ENCODE results near the gene MOV10L1.

The MOV10L1 gene

DNA sequence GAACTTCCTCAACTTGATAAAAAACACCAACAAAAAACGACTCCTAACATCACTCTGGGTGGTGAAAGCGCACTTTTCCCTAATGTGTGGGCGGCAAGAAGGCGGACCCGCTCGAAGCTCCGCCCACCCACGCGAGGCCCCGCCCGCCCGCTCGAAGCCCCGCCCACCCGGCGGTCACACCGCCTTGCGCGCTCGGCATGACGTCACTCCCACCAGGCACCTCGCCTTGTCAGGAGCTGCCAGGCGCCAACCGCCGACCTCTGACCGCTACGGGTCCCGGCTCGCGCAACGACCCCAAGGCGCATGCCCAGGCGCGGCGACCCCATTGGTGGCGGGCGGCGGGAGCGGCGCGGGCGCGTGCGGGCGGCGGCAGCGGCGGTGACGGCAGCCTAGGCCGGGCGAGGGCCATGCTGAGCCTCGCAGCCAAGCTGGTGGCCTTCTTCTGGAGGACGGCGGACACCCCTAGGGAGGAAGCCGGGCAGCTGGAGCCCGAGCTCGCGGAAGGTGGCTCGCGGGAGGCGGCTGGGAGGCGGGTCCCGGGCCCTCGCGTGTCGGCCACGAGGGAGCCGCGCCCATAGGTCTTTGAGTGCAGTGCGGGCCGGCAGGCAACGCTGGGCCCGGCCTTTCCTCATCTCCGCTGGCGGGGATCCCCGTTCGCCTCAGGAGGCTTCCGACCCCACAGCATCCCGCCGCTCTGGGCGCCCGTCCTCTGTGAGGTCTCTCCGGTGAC, at the start of gene MOV10L1:
Gene MOV10L1 (plus strand): TSS at position 325 of the 730 bp plus-strand sequence. CDS start 83 bp downstream, at position 408.
- no peak for DNase-seq

DNA sequence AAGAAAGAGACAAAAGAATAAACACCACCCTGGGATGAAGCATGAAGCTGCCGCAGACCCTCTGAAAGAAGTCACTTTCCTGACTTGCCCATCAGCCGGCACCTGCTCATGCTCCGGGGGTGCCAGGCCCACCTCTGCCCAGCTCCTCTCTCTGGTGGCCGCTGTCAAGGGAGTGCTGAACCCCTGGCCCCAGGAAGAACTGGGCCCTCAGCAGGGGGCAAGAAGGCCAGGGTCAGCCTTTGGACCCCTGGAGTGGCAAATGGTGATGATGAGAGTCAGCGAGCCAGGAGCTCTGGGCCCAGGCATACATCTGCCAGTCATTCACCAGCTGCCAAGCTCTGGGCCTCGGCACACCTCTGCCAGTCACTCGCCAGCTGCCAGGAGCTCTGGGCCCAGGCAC, 49.1 kb upstream of the MOV10L1 start:
- DNase-seq = no peak

- DNase-seq = no peak
Observed at GRCh38 chr22:50041361-50042065, 48.3 kb upstream of the MOV10L1 start.

DNA sequence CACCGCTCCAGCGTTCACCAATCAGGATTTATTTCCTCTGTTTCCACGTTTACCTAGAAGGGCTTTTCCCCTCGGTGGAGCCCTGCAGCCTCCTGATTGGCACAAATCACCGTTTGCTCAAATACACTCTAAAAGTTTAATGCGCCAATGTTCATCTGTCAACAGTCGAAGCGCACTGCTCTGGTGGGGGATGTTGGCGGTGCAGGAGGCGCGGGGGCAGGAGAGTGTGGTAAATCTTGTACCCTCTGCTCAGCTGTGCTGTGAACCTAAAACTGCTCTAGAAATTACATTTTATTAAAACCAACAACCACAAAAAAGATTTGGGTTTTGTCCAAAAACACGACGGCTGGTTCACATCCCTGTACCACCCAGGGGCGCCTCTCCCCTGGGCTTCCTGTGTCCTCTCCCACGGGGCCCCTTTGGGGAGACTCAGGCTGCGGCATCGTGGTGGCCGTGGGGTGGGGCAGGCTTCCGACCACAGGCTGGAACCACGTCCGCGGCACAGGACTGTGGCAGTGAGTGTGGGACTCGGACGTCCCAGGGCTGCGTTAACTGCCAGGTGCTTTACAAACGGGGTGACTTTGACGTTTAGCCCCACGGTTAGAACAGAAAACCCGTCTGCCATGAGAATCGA, 45.2 kb upstream of the MOV10L1 start:
- no peak for DNase-seq

DNA sequence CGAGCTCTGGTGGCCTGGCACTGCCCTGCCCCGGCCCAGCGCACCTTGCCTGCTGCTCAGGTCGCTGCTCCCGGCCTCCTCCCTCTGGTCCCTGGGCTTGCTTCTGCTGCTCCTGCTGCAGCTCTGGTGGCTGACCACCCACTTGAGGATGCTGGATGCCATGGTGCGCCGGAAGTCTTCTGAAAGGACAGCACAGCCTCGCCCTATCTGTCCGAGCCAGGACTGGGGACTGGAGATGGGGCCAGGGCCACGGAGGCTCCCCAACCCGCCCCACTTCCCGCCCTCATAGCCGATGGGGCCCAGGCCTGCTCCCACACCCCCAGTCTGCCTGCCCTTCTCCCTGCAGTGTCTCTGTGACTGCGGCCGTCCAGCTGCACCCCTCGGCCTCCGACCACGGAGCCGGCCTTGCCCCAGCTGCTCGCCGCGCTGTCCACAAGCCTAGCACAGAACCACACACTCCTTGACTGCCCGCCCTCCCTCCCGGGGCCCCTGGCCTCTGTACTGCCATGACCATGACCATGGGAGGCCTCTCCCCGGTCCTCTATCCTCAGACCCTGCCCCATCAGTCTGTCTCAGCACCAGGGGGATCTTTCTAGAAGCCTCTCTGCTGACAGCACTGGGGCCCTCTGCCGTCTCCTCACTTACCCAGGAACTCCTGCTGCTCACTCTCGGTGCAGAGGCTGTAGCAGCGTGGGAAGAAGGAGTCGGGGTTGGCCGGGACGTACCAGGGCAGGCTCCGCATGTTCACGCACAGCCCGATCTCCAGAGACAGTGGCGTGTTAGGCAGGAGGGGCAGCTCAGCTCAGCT, 44.4 kb upstream of the MOV10L1 start:
- no peak for DNase-seq

DNA sequence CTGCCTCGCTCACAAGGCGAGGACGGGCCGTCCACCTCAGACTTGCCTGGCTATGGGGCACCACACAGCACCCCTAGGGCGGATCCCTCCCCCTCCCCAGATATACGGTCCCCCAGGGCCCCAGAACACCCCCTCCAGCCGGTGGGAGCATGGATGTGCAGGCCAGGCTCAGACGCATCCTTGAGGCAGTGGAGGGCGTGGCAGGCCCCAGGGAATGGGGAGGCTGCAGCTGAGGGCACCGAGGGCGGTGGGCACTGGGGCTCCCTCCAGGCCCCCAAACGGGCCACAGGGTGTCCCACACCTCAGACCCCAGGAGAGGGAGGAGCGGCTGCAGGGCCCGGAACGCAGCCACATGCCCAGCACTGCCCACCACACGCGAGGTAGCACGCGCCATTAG, 43.8 kb upstream of the MOV10L1 start:
- no peak for DNase-seq

DNA sequence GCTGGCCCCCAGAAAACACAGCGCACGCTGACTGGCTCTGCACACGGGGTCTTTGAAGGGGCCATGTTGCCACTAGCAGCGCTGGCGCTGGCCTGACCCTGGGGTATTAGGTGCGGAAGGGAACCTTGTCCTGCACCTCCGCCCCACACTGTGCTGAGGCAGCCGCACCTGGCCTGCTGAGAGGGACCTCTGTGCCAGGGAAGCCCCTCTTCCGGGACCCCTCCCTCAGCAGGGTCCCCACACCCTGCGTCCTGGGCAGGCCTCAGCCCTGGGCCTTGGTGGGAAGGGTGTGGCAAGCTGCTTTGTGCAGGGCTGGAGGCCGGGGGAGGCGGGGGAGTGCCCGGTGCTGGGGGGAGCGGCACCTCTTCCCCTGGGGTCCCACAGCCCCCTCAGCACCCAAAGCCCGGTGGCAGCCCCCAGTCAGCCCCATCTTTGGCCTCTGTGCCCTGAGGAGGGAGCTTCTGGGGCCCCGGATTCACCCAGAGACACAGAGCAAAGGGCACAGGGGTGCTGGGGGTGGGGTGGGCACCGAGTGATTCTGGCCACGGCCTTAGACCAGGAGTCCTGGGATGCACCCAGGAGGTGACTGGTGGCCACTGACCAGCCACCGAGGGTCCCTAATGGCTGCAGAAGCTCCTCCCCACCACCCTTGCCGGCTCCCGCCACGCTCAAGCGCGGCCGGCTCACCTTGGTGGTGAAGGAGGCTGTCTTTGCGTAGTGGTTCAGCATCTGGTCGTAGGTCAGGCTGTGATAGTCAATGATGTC, 43.1 kb upstream of the MOV10L1 start:
- DNase-seq = no peak

DNA sequence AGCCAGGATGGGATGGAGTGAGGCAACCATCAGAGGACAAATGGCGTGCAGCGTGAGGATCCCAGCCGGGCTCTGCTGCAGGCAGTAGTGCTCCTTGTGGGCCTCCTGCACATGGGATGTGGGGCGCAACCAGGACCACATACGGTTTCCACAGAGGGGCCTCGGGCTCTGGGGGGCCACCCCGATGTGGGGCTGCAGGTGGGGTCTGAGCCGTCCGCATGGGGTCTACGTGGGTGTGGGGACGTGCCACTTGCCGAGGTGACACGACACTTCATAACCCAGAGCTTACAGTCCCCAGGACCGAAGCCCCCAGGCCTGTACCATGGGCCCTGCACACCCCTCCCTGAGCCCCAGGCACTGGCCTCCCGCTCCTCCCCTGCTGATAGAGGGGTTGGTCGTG, 42.5 kb upstream of the MOV10L1 start:
- no peak for DNase-seq

- DNase-seq = no peak
Observed at GRCh38 chr22:50048061-50048765, 41.6 kb upstream of the MOV10L1 start.

DNA sequence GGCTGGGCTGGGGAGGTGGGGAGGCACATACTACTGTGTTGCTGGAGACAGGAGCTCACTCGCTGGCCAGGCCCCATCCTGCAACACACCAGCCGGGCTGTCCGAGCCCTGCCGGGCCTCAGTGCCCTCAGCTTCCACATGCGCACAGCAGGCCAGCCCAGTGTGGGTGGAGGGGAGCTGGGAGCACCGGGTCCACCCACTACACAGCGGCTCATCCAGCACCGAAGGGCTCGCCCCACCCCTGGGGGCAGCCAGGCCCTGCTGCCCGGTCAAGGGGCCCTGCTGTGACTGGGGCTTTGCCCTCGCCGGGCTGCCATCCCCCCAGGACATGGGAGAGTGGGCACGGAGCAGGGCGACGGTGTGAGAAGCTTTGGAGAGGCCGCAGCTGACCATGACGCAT, 41.0 kb upstream of the MOV10L1 start:
- DNase-seq = no peak

DNA sequence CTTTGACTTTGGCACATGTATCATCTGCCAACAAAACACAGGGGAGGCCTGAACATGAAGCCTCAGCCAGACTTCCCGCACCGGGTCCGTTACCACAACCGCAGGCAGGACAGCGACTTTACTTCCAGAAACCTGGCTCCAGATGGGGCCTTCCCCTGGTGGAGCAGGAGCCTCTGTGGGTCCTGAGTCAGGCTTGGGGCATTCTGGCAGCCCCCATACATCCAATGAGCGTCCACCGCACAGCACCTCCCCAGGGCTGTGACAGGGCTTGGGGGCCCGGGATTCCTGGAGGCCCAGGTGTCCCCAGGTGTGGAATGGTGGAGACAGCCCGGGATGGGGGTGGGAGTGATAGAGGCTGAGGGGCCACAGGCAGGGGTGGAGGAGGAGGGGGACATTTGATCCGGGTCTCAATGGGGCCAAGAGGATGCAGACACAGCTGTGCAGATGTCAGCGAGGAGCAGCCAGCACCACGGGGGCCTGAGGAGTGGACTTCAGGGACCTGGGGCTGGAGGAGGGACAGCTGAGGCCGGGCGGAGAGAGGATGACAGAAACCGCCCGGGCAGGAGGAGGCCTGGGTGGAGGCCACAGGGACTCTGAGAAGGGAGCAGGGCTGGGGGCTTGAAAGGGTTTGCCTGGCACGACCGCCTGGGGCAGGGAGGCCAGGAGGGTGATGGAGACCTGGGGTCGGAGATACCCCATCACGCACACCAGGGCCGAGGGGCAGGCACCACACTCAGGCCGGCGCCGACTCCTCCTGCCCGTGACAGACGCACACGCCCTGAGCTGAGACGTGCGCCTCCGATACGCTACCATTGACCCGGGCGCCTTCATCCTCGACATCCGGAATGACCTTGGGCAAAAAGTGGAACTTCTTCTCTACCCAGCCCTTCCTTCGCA, 40.3 kb upstream of the MOV10L1 start:
- DNase-seq = no peak

GRCh38 chr22:50051930-50052329, 37.9 kb upstream of the MOV10L1 start:
- DNase-seq = no peak

DNA sequence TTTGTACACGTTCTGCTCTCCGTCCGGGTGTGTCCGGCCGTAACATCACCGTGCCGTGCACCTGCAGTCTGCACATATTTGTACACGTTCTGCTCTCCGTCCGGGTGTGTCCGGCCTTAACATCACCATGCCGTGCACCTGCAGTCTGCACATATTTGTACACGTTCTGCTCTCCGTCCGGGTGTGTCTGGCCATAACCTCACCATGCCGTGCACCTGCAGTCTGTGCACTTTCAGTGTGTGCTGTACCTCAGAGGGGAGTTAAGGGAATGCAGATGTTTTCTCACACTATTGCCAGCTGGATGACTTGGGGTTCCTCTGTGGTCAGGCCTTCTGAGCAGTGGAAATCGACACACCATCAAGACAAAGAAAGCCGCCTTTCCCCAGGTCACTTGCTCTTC, 35.9 kb upstream of the MOV10L1 start:
- DNase-seq = no peak

- DNase-seq = no peak
Observed at GRCh38 chr22:50056214-50056972, 33.4 kb upstream of the MOV10L1 start.

DNA sequence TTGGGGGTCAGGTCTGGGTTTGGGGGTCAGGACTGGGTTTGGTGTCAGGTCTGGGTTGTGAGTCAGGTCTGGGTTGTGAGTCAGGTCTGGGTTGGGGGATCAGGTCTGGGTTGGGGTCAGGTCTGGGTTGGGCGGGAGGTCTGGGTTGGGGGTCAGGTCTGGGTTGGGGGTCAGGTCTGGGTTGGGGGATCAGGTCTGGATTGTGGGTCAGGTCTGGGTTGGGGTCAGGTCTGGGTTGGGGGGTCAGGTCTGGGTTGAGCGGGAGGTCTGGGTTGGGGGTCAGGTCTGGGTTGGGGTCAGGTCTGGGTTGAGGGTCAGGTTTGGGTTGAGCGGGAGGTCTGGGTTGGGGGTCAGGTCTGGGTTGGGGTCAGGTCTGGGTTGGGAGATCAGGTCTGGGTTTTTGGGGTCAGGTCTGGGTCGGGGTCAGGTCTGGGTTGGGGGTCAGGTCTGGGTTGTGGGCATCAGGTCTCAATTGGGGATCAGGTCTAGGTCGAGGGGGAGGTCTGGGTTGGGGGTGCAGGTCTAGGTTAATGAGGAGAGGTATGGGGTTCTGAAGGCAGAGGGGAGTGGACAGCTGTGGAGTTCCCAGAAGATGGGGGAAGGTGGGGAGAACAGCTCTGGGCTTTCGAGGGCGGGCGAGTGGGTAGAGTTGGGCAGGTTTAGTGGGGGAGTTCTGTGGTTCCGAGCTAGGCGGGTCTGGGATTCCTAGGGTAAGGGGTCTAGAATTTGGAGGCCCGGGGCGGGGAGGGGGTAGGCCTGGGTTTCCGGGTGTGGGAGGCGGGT, 32.3 kb upstream of the MOV10L1 start:
- no peak for DNase-seq

DNA sequence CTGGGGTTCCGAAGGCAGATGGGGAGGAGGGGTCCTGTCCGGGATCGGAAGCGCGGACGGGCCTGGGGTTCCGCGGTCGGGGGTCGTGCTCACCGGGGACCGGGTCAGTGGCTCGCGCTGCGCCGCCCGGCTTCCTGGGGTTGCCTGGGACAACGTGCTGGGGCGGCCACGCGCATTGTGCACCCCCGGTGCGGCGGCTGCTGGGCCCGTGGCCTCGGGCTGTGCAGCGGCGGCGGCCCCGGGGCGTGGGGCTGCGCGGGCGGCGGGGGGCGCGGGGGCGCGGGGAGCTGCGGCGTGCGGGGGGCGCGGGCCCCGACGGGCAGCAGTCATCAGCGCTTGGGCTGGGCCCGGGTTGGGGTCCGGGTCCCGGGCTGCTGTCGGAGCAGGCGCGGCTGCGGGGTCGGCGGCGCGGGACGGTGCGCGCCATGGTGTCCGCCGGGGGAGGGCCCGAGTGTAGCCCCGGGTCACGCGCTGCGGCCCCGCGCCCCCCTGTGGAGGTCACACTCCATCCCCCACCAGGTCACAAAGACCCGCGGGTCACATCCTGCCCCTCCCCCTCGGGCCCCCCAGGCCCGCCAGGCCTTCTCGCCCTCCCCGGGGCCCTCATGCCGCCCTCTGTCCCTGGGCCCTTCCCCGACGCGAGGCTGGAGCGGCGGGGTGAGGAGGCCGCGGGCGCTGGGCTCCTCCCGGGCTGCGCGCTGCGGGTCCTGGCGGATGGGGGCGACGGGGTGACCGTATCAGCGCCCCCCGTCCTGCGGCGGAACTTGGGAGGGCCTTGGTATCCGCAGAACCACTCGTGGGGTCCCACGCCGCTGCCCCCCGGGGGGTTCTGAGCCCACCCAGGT, 31.5 kb upstream of the MOV10L1 start, which contains the start of gene TTLL8:
Gene TTLL8 (minus strand): TSS at position 238 of the 845 bp plus-strand sequence.
- no peak for DNase-seq

DNA sequence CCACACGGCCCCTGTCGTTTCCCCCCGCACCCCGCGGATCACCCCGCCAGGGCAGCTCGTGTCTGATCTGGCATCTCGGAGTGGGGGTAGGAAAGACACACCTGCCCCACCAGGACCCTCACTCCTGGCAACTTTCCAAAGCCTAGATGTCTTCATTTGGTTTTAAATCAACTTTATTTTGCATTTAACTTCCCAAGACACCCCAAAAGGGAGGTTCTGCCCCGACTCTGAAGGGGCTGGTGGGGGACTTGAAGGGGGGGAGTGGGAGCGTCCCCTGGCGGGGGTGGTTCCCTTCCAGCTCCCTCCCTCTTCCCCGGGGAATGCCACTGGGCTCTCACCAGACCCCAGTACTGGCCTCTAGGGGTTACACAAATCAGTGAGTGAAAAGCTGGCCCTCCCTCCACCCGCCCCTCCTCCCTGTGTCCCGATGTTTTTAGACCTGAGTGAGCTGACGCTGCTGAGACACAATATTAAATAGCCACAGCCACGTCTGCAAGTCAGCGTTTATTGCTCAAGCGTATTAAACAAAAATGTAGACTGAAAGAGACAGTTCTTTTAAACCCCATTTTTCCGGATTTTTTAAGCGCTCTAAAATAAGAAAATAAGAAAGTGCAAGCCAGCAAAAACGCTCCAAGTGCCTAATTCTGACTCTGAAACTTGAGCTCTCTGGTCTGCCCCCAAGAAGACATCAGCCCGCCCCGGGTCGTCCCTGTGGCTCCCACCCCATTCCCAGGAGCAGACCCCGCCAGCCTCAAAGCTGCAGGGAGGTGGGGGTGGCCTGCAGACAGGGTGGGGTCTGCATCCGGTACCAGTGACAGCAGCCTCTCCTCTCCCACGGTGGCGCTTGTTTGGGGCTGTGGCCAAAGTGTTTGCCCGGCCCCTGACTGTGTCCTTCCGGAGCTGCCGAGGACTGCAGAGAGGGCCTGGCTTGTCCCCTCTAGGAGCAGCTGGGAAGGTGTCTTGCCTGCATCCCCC, 30.6 kb upstream of the MOV10L1 start:
- DNase-seq = no peak
